Activated naive CD8-positive, alpha-beta T cell (primary cell): Measurements from ENCODE around the gene GLRA3.
A peak's percentile ranks its signal among the peaks of the same experiment; 100 is the strongest.

Experiments used
- H3K27ac Mint-ChIP-seq: one replicate; pipeline ENCODE4 v1.8.0; 2021; ENCODE audit warnings: mixed read lengths
- H3K27me3 Mint-ChIP-seq: one replicate; pipeline ENCODE4 v1.8.0; 2021; ENCODE audit warnings: mixed read lengths
- H3K36me3 Mint-ChIP-seq: one replicate; pipeline ENCODE4 v1.8.0; 2021; ENCODE audit warnings: mixed read lengths
- H3K4me1 Mint-ChIP-seq: one replicate; pipeline ENCODE4 v1.8.0; 2021; ENCODE audit warnings: low read depth, mixed read lengths
- H3K4me3 Mint-ChIP-seq: one replicate; pipeline ENCODE4 v1.8.0; 2021; ENCODE audit warnings: mild to moderate bottlenecking, mixed read lengths
- H3K9me3 Mint-ChIP-seq: one replicate; pipeline ENCODE4 v1.8.0; 2021; ENCODE audit warnings: low read depth, mixed read lengths

Gene GLRA3

DNA sequence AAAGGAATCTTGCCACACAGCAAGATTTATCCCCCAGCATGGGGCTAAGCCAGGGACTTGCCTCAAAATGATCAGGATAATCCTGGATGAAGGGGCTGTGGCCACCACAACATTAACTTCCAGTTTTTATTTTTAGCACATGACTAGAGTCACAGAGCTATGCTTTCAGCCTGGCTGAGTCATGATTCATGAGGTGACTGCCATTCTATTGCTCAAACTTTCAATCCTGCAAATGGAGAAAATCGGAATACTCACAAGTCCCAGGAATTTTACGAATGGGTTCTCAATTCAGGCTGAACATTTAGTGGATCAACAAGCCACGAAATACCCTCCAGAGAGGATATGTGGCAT lies 236.1 kb downstream of the GLRA3 start:
- Mint-ChIP-seq H3K27ac (no peak overlapping the region), H3K36me3 (no peaks in the 10 kb centered on the region), H3K4me3 (no peak overlapping the region), H3K9me3 (peaks cover 5% of the 10 kb centered on the region), H3K4me1 (peaks cover 14% of the 10 kb centered on the region), H3K27me3 (no peaks in the 10 kb centered on the region)

GRCh38 chr4:174592256-174592984 lies 236.6 kb downstream of the GLRA3 start:
- Mint-ChIP-seq H3K4me1 (peaks cover 14% of the 10 kb centered on the region), H3K27ac (no peak overlapping the region), H3K4me3 (no peak overlapping the region), H3K36me3 (no peaks in the 10 kb centered on the region), H3K27me3 (no peaks in the 10 kb centered on the region), H3K9me3 (peaks cover 5% of the 10 kb centered on the region)

DNA sequence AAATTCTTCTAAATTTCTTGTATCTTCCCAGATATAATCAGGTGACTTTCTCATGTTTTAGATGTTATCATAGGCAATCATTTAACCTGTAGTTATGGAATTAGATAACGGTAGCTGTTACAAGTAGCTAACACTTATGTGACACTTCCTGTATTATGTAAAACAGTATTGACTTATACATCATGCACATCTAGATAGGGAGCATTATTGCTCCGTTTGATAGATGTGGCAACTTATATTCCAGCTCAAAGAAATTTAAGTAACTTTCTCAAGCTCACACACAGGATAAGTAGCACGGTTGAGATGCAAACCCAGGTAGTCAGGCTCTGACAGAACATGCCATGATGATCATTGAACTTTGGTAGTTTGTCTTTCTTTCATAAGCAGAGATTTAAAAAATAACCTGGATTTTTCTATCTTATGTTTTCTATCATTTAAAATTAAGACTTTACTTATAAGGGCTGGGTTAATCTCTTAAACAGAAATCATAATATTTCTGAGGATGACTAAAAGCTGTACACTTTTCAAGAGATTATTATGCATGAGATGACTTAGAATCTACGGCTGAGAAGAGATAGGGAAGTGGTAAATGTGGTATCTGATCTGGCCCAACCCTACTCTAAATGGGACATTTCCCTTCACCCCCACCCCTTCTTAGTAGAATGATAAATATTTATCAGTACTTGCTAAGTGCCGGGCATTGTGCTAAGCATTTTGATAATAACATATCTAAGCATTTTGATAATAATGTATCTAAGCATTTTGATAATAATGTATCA lies 237.6 kb downstream of the GLRA3 start:
- H3K27me3 Mint-ChIP-seq, result no peaks in the 10 kb centered on the region
- H3K27ac Mint-ChIP-seq, result no peak overlapping the region
- peaks cover 14% of the 10 kb centered on the region for H3K4me1 Mint-ChIP-seq
- H3K4me3 Mint-ChIP-seq, result peak overlapping the region; percentile 1
- H3K9me3 Mint-ChIP-seq, result peaks cover 5% of the 10 kb centered on the region
- H3K36me3 Mint-ChIP-seq, result no peaks in the 10 kb centered on the region

GRCh38 chr4:174590336-174590735 lies 238.7 kb downstream of the GLRA3 start:
- H3K27me3 Mint-ChIP-seq, result no peaks in the 10 kb centered on the region
- H3K9me3 Mint-ChIP-seq, result peaks cover 5% of the 10 kb centered on the region
- peaks cover 14% of the 10 kb centered on the region for H3K4me1 Mint-ChIP-seq
- H3K4me3 Mint-ChIP-seq, result no peak overlapping the region
- H3K36me3 Mint-ChIP-seq, result no peaks in the 10 kb centered on the region
- H3K27ac Mint-ChIP-seq, result no peak overlapping the region
